Small intestine (tissue), 7 donors: Measurements from ENCODE around the gene LSM14B. TPM values are rescaled to one million over a fixed set of nuclear protein-coding genes. Genes with fewer than 3 reads are reported as not detected.

ENCODE experiments used
- DNase-seq, 2 donors: peaks; one replicate each; pipeline versions ENCODE4 v3.0.0 to v3.0.0-alpha.2; 2013
- FAIRE-seq: peaks from 2 replicates; lab custom pipeline; 2012; peaks lifted over from hg19 to GRCh38; lab: Jason Lieb, UNC
- H3K27ac ChIP-seq, 3 donors: one replicate each; pipeline ENCODE4 v1.5.1; 2013; ENCODE audit warnings: low read length in 2 of 3, mild to moderate bottlenecking in 2 of 3, control low read depth in 1 of 3, inconsistent platforms in 1 of 3, low read depth in 1 of 3, moderate library complexity in 1 of 3
- H3K27me3 ChIP-seq, 3 donors: one replicate each; pipeline ENCODE4 v1.6.1; 2013; ENCODE audit warnings: low read length in 3 of 3, inconsistent platforms in 1 of 3; ENCODE audit not compliant: control insufficient read depth in 3 of 3, insufficient read depth in 3 of 3
- H3K36me3 ChIP-seq, 3 donors: one replicate each; pipeline ENCODE4 v1.6.1; 2013; ENCODE audit warnings: low read length in 3 of 3, inconsistent platforms in 1 of 3, low read depth in 1 of 3, mild to moderate bottlenecking in 1 of 3, moderate library complexity in 1 of 3; ENCODE audit not compliant: control insufficient read depth in 3 of 3, insufficient read depth in 2 of 3
- H3K4me1 ChIP-seq, 3 donors: one replicate each; pipeline ENCODE4 v1.6.1; 2013; ENCODE audit warnings: low read length in 2 of 3, inconsistent platforms in 1 of 3, low read depth in 1 of 3, mild to moderate bottlenecking in 1 of 3, moderate library complexity in 1 of 3; ENCODE audit not compliant: control insufficient read depth in 3 of 3, insufficient read depth in 2 of 3
- H3K4me3 ChIP-seq, 3 donors: one replicate each; pipeline ENCODE4 v1.5.1; 2013; ENCODE audit warnings: low read length in 3 of 3, control low read depth in 1 of 3, inconsistent platforms in 1 of 3, low read depth in 1 of 3, mild to moderate bottlenecking in 1 of 3, moderate library complexity in 1 of 3
- H3K9me3 ChIP-seq, 2 donors: one replicate each; pipeline ENCODE4 v1.6.1; 2013; ENCODE audit warnings: low read depth in 1 of 2, low read length in 1 of 2; ENCODE audit not compliant: control insufficient read depth in 2 of 2, insufficient read depth in 1 of 2
- WGBS, 3 donors: extraction: QIAGEN DNeasy Blood & Tissue Kit; methylation state at CpG; one replicate each; pipeline ENCODE4 v1.1.7; 2013; 5-methylcytosine and 5-hydroxymethylcytosine counted together
- polyA plus RNA-seq, 4 donors: library from polyadenylated mRNA; stranded (reverse) in 3 of 4; unstranded in 1 of 4; fragments of 200-250 nt in 3 of 4; fragments of 120-200 nt in 1 of 4; gene quantifications; one replicate each; pipeline versions ENCODE4 v1.2.1 to v1.2.3, GENCODE V29; 2013
- donor health status: healthy with polysubstance abuse.
- donor health status: control.
- donor health status: control.
- donor health status: Bipolar disorder and iron deficiency.
- donor health status: healthy.

LSM14B gene
- polyA plus RNA-seq, 4 donors = 11.9 to 47.0 (median 18.2) TPM

GRCh38 chr20:62168061-62168460 lies 45.8 kb downstream of the LSM14B start:
- no peak for DNase-seq
- WGBS, 3 donors = 87 to 94% (median 93%) methylated on average over 4 of the region's 4 CpGs
- H3K27ac ChIP-seq = no peak overlapping the region
- no peaks in the 10 kb centered on the region for H3K27me3 ChIP-seq
- H3K4me1 ChIP-seq = no peaks in the 10 kb centered on the region
- FAIRE-seq = no peak
- no peaks in the 10 kb centered on the region for H3K9me3 ChIP-seq
- peaks cover 0 to 68% (median 12%) of the 10 kb centered on the region in 3 donors for H3K36me3 ChIP-seq
- H3K4me3 ChIP-seq = no peak overlapping the region

GRCh38 chr20:62168890-62169435 lies 46.7 kb downstream of the LSM14B start:
- no peak overlapping the region for H3K4me3 ChIP-seq
- H3K27ac ChIP-seq = no peak overlapping the region
- no peaks in the 10 kb centered on the region for H3K4me1 ChIP-seq
- no peaks in the 10 kb centered on the region for H3K9me3 ChIP-seq
- FAIRE-seq = no peak
- H3K36me3 ChIP-seq = peaks cover 0 to 64% (median 10%) of the 10 kb centered on the region in 3 donors
- H3K27me3 ChIP-seq = no peaks in the 10 kb centered on the region
- 96 to 97% (median 97%) methylated on average over 23 of the region's 23 CpGs for WGBS, 3 donors
- DNase-seq = no peak

DNA sequence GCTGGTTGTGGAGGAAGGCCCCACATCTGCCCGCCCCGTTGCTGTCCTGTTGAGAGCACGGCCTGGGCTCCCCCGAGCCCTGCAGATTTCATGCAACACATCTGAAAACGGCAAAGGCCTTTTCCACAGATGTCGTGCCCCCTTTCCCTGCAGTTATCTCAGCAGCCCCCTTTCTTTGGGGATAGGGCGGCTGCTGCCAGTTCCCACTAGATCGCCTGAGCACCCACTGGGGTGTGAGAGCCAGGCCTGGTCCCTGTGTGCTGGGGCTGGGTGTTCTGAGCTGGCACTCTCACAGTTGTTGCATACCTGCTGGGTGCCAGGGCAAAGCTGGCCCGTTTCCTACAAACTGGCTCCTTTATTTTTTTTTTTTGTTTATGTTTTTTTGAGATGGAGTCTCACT lies 48.3 kb downstream of the LSM14B start:
- Histone ChIP-seq H3K4me1 (no peaks in the 10 kb centered on the region), H3K4me3 (no peak overlapping the region), H3K36me3 (peaks cover 4 to 63% (median 5%) of the 10 kb centered on the region in 3 donors), H3K27ac (no peak overlapping the region), H3K27me3 (no peaks in the 10 kb centered on the region), H3K9me3 (no peaks in the 10 kb centered on the region)
- FAIRE-seq (no peak), DNase-seq (no peak)
- 92 to 95% (median 94%) methylated on average over 9 of the region's 9 CpGs for WGBS, 3 donors

- Histone ChIP-seq H3K4me3 (no peak overlapping the region), H3K9me3 (no peaks in the 10 kb centered on the region), H3K4me1 (no peaks in the 10 kb centered on the region), H3K36me3 (peaks cover 2 to 61% (median 4%) of the 10 kb centered on the region in 3 donors), H3K27ac (no peak overlapping the region), H3K27me3 (no peaks in the 10 kb centered on the region)
- FAIRE-seq (no peak), DNase-seq (no peak)
- WGBS, 3 donors = 78 to 93% (median 86%) methylated on average over 8 of the region's 8 CpGs
Observed at GRCh38 chr20:62171245-62171644, 49.0 kb downstream of the LSM14B start.

DNA sequence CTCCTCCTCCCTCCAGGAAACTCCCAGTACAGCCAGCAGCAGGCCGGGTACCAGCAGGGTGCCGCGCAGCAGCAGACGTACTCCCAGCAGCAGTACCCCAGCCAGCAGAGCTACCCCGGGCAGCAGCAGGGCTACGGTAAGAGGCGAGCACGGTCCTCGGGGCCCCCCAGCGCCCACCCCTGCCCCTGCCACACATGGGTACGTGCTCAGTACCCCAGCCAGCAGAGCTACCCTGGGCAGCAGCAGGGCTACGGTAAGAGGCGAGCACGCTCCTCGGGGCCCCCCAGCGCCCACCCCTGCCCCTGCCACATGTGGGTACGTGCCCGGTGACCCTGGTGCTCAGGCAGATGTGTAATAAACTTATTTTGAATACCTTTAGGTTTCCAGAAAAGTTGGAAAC lies 50.4 kb downstream of the LSM14B start:
- Histone ChIP-seq H3K27me3 (no peaks in the 10 kb centered on the region), H3K4me3 (no peak overlapping the region), H3K36me3 (peaks cover 2 to 69% (median 6%) of the 10 kb centered on the region in 3 donors), H3K4me1 (no peaks in the 10 kb centered on the region), H3K27ac (no peak overlapping the region), H3K9me3 (no peaks in the 10 kb centered on the region)
- 94 to 96% (median 95%) methylated on average over 13 to 18 of the region's 18 CpGs for WGBS, 3 donors
- DNase-seq = no peak
- FAIRE-seq = no peak

DNA sequence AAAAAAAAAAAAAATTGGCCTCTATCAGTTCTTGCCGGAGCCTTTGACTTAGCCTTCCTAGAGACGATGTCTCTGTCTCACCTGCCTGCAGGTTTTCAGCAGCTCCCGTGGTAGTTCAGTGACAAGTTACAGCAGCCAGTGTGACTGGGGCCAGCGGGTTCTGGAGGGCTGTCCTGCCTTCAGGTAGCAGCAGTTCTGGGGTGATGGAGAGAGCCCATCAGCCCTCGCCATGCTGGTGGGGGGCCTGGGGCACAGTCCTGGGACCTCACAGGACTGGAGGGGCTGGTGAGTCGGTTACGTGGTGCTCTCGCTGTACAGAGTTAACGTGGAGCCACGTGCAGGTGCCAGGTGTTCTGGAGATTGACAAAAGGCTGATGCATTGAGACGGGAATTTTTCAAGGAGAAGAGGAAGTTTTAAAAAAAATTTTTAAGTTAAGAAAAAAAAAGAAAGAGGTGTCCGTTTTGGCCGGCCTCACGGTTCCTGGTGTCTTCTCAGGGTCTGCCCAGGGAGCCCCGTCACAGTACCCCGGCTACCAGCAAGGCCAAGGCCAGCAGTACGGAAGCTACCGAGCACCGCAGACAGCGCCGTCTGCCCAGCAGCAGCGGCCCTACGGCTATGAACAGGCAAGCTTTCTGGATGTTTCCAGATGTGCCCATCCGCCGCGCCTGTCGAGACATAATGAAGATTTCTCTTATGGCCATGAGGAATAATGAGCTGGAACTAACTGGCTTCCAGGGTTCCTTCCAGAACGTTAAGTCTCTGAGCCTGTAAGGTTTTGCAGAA lies 51.9 kb downstream of the LSM14B start:
- no peaks in the 10 kb centered on the region for H3K9me3 ChIP-seq
- no peaks in the 10 kb centered on the region for H3K4me1 ChIP-seq
- no peaks in the 10 kb centered on the region for H3K27me3 ChIP-seq
- H3K36me3 ChIP-seq = peaks cover 2 to 64% (median 6%) of the 10 kb centered on the region in 3 donors
- DNase-seq (no peak), FAIRE-seq (no peak)
- H3K4me3 ChIP-seq = no peak overlapping the region
- H3K27ac ChIP-seq = no peak overlapping the region
- 95 to 97% (median 96%) methylated on average over 28 of the region's 28 CpGs for WGBS, 3 donors

DNA sequence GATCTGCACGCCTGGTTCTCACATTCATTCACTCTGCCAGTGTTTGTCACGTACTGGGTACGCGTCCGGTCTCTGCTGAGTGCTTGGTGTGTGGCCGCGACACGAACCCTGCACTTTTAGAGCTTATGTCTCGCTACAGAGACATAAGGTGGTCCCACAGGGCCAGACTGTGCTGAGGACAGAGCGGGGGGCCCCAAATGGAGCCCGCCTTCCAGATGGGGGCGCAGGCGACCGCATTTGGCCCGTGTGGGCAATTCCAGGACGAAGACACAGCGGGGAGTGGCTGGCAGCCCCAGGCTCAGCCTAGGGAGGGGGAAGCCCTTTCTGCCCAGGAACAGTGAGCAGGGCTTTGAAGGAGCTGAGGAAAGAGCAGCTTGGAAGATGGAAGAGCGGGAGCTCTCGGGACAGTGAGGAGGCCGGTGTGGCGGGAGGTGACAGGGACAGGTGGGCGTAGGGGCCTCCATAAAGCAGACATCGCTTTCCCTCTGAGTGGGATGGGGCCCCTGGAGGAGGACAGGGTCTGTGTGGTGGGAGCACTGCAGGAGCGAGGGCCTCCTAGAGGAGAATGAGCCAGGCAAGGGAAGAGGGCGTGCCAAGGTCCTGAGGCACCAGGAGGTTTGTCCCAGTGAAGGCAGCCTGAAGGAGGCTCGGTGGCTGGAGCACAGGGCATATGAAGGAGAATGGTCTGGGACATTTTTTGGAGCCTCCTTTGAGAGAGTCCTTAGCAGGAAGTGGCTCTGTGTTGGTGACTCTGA lies 52.8 kb downstream of the LSM14B start:
- Histone ChIP-seq H3K4me3 (no peak overlapping the region), H3K9me3 (no peaks in the 10 kb centered on the region), H3K27me3 (no peaks in the 10 kb centered on the region), H3K27ac (no peak overlapping the region), H3K36me3 (peaks cover 2 to 58% (median 6%) of the 10 kb centered on the region in 3 donors), H3K4me1 (no peaks in the 10 kb centered on the region)
- no peak for DNase-seq
- no peak for FAIRE-seq
- WGBS, 3 donors = 95 to 98% (median 96%) methylated on average over 25 to 26 of the region's 26 CpGs

- Histone ChIP-seq H3K9me3 (no peaks in the 10 kb centered on the region), H3K36me3 (peaks cover 2 to 55% (median 6%) of the 10 kb centered on the region in 3 donors), H3K4me1 (no peaks in the 10 kb centered on the region), H3K27me3 (no peaks in the 10 kb centered on the region), H3K27ac (no peak overlapping the region), H3K4me3 (no peak overlapping the region)
- 95 to 96% (median 95%) methylated on average over 10 of the region's 10 CpGs for WGBS, 3 donors
- DNase-seq = no peak
- no peak for FAIRE-seq
Observed at GRCh38 chr20:62175711-62176110, 53.4 kb downstream of the LSM14B start.
